Activated naive CD4-positive, alpha-beta T cell treated with anti-CD3 and anti-CD28 coated beads for 36 hours (primary cell): Measurements from ENCODE around the gene TMIGD3. TPM values are rescaled to one million over a fixed set of nuclear protein-coding genes. Genes with fewer than 3 reads are reported as not detected.
"Not testable (repeated sequence)": the region's sequence is repeated elsewhere in the genome, so short reads cannot be mapped to it uniquely, and the experiment has no call there.

Source experiments
- CTCF ChIA-PET: fragments of 350-600 bp; sonication (Branson Sonifier 250); formaldehyde crosslinking; loops from one replicate; lab custom pipeline; 2021; ENCODE audit warnings: antibody characterized with exemption; lab: Charles Lee
- DNase-seq: peaks from one replicate; pipeline ENCODE4 v3.0.0-alpha.2; 2020
- H3K27ac Mint-ChIP-seq: one replicate; pipeline ENCODE4 v1.8.0; 2021; ENCODE audit warnings: mild to moderate bottlenecking, mixed read lengths
- H3K27me3 Mint-ChIP-seq: one replicate; pipeline ENCODE4 v1.8.0; 2021; ENCODE audit warnings: low read depth, mixed read lengths
- H3K36me3 Mint-ChIP-seq: one replicate; pipeline ENCODE4 v1.8.0; 2021; ENCODE audit warnings: low read depth, mixed read lengths
- H3K4me1 Mint-ChIP-seq: one replicate; pipeline ENCODE4 v1.8.0; 2021; ENCODE audit warnings: low read depth, mixed read lengths
- H3K4me3 Mint-ChIP-seq: one replicate; pipeline ENCODE4 v1.8.0; 2021; ENCODE audit warnings: mild to moderate bottlenecking, moderate library complexity, mixed read lengths
- H3K9me3 Mint-ChIP-seq: one replicate; pipeline ENCODE4 v1.8.0; 2021; ENCODE audit warnings: mixed read lengths
- intact Hi-C: fragments of 100-400 bp; cut with micrococcal nuclease; formaldehyde crosslinking; loops from one replicate; pipeline ENCODE4 v1.15.1; 2023
- total RNA-seq, 2 experiments: library from RNA; stranded (reverse); gene quantifications; one replicate each; pipeline ENCODE4 v1.2.3, GENCODE V29; 2021

TMIGD3 gene
- not detected for total RNA-seq

- CTCF ChIA-PET: interaction anchor here (0.9 to 1.5 kb wide), 4 partner anchors 21 to 251 kb away, joined by 3 to 6 read pairs (median 4); no protein-coding TSS in a partner anchor
- Mint-ChIP-seq H3K9me3 (no peaks in the 10 kb centered on the region), H3K27me3 (no peaks in the 10 kb centered on the region), H3K4me1 (peaks cover 45% of the 10 kb centered on the region), H3K36me3 (no peaks in the 10 kb centered on the region), H3K4me3 (peak within 1 kb of the TSS; percentile 25), H3K27ac (peak within 1 kb of the TSS; percentile 47)
- intact Hi-C loops: no loop called here
- no peak for DNase-seq
Measured at GRCh38 chr1:111503585-111504060, at the start of gene TMIGD3, which contains the start of gene ADORA3. Gene TMIGD3 (minus strand): TSS chr1:111503633. CDS start chr1:111503354, 279 bp downstream. Gene ADORA3 (minus strand): TSS chr1:111503633. CDS start chr1:111503354, 279 bp downstream.

GRCh38 chr1:111553196-111553595 lies 49.8 kb upstream of the TMIGD3 start:
- Mint-ChIP-seq H3K4me1 (no peaks in the 10 kb centered on the region), H3K27ac (no peak overlapping the region), H3K27me3 (no peaks in the 10 kb centered on the region), H3K36me3 (no peaks in the 10 kb centered on the region), H3K9me3 (no peaks in the 10 kb centered on the region), H3K4me3 (no peak overlapping the region)
- CTCF ChIA-PET: interaction anchor here (0.5 to 1.5 kb wide), 5 partner anchors 18 to 94 kb away, joined by 3 to 7 read pairs (median 4); no protein-coding TSS in a partner anchor
- no peak for DNase-seq
- intact Hi-C loops: no loop called here

GRCh38 chr1:111552587-111552986 lies 49.2 kb upstream of the TMIGD3 start:
- Mint-ChIP-seq H3K9me3 (no peaks in the 10 kb centered on the region), H3K4me1 (no peaks in the 10 kb centered on the region), H3K4me3 (no peak overlapping the region), H3K27ac (no peak overlapping the region), H3K36me3 (no peaks in the 10 kb centered on the region), H3K27me3 (no peaks in the 10 kb centered on the region)
- CTCF ChIA-PET: interaction anchor here (0.5 to 1.5 kb wide), 3 partner anchors 18 to 95 kb away, joined by 3 to 7 read pairs (median 6); no protein-coding TSS in a partner anchor
- no peak for DNase-seq
- intact Hi-C loops: no loop called here

GRCh38 chr1:111551623-111552411 lies 48.4 kb upstream of the TMIGD3 start:
- CTCF ChIA-PET: interaction anchor here (0.6 kb wide), 1 partner anchor 402 kb away, joined by 3 read pairs; no protein-coding TSS in a partner anchor
- H3K9me3 Mint-ChIP-seq: no peaks in the 10 kb centered on the region
- no peak overlapping the region for H3K4me3 Mint-ChIP-seq
- no peak for DNase-seq
- intact Hi-C loops: no loop called here
- H3K27me3 Mint-ChIP-seq: no peaks in the 10 kb centered on the region
- H3K4me1 Mint-ChIP-seq: no peaks in the 10 kb centered on the region
- H3K36me3 Mint-ChIP-seq: no peaks in the 10 kb centered on the region
- no peak overlapping the region for H3K27ac Mint-ChIP-seq

- H3K27ac Mint-ChIP-seq, CTCF ChIA-PET, H3K27me3 Mint-ChIP-seq, DNase-seq, H3K4me3 Mint-ChIP-seq, H3K4me1 Mint-ChIP-seq, H3K9me3 Mint-ChIP-seq, intact Hi-C loops, H3K36me3 Mint-ChIP-seq: not testable (repeated sequence)
Measured at GRCh38 chr1:111547786-111548185, 44.4 kb upstream of the TMIGD3 start.

GRCh38 chr1:111542187-111542586 lies 38.8 kb upstream of the TMIGD3 start:
- Mint-ChIP-seq H3K27ac (no peak overlapping the region), H3K4me1 (peaks cover 5% of the 10 kb centered on the region), H3K9me3 (no peaks in the 10 kb centered on the region), H3K4me3 (no peak overlapping the region), H3K27me3 (no peaks in the 10 kb centered on the region), H3K36me3 (no peaks in the 10 kb centered on the region)
- CTCF ChIA-PET: no interaction called here
- intact Hi-C loops: no loop called here
- no peak for DNase-seq

- H3K27me3 Mint-ChIP-seq: no peaks in the 10 kb centered on the region
- CTCF ChIA-PET: interaction anchor here (0.7 kb wide), 1 partner anchor 45 kb away, joined by 3 read pairs; no protein-coding TSS in a partner anchor
- intact Hi-C loops: no loop called here
- peaks cover 5% of the 10 kb centered on the region for H3K4me1 Mint-ChIP-seq
- no peaks in the 10 kb centered on the region for H3K36me3 Mint-ChIP-seq
- H3K4me3 Mint-ChIP-seq: no peak overlapping the region
- H3K9me3 Mint-ChIP-seq: no peaks in the 10 kb centered on the region
- no peak overlapping the region for H3K27ac Mint-ChIP-seq
- no peak for DNase-seq
Measured at GRCh38 chr1:111541721-111542120, 38.3 kb upstream of the TMIGD3 start.

GRCh38 chr1:111540928-111541327 lies 37.5 kb upstream of the TMIGD3 start:
- Mint-ChIP-seq H3K27ac (no peak overlapping the region), H3K9me3 (no peaks in the 10 kb centered on the region), H3K4me3 (no peak overlapping the region), H3K27me3 (no peaks in the 10 kb centered on the region), H3K4me1 (peaks cover 5% of the 10 kb centered on the region), H3K36me3 (no peaks in the 10 kb centered on the region)
- CTCF ChIA-PET: interaction anchor here (0.6 to 0.7 kb wide), 3 partner anchors 9 to 46 kb away, joined by 3 to 4 read pairs (median 4); no protein-coding TSS in a partner anchor
- intact Hi-C loops: no loop called here
- no peak for DNase-seq

GRCh38 chr1:111538343-111539025 lies 35.1 kb upstream of the TMIGD3 start:
- no peaks in the 10 kb centered on the region for H3K36me3 Mint-ChIP-seq
- no peak overlapping the region for H3K4me3 Mint-ChIP-seq
- peaks cover 5% of the 10 kb centered on the region for H3K4me1 Mint-ChIP-seq
- H3K9me3 Mint-ChIP-seq: no peaks in the 10 kb centered on the region
- intact Hi-C loops: no loop called here
- DNase-seq: peak; percentile 21
- CTCF ChIA-PET: interaction anchor here (1.4 kb wide), 1 partner anchor 31 kb away, joined by 3 read pairs; no protein-coding TSS in a partner anchor
- H3K27ac Mint-ChIP-seq: no peak overlapping the region
- H3K27me3 Mint-ChIP-seq: no peaks in the 10 kb centered on the region

- CTCF ChIA-PET: interaction anchor here (0.6 to 1.2 kb wide), 2 partner anchors 12 to 26 kb away, joined by 3 read pairs; no protein-coding TSS in a partner anchor
- no peak for DNase-seq
- intact Hi-C loops: no loop called here
- Mint-ChIP-seq H3K27ac (no peak overlapping the region), H3K36me3 (no peaks in the 10 kb centered on the region), H3K4me3 (no peak overlapping the region), H3K4me1 (peaks cover 5% of the 10 kb centered on the region), H3K27me3 (no peaks in the 10 kb centered on the region), H3K9me3 (no peaks in the 10 kb centered on the region)
Measured at GRCh38 chr1:111535256-111536191, 32.1 kb upstream of the TMIGD3 start.

- Mint-ChIP-seq H3K27me3 (peaks cover 2% of the 10 kb centered on the region), H3K4me1 (peaks cover 28% of the 10 kb centered on the region), H3K27ac (no peak overlapping the region), H3K4me3 (no peak overlapping the region), H3K9me3 (no peaks in the 10 kb centered on the region), H3K36me3 (no peaks in the 10 kb centered on the region)
- DNase-seq: no peak
- CTCF ChIA-PET: no interaction called here
- intact Hi-C loops: no loop called here
Measured at GRCh38 chr1:111520053-111520452, 16.6 kb upstream of the TMIGD3 start.
